Activated T-cell treated with anti-CD3 and anti-CD28 coated beads for 4 hours (primary cell): ENCODE results near the gene IGFALS.

Source experiments
- DNase-seq: peaks from one replicate; pipeline ENCODE4 v3.0.0-alpha.2; 2020

Gene IGFALS

GRCh38 chr16:1788095-1788707, 5.3 kb downstream of the IGFALS start:
- no peak for DNase-seq

- DNase-seq, result no peak
Measured at GRCh38 chr16:1787322-1788094, 6.0 kb downstream of the IGFALS start.

GRCh38 chr16:1787056-1787321, 6.5 kb downstream of the IGFALS start:
- no peak for DNase-seq

- DNase-seq, result no peak
Measured at GRCh38 chr16:1786242-1787055, 7.1 kb downstream of the IGFALS start.

GRCh38 chr16:1785846-1786170, 7.7 kb downstream of the IGFALS start:
- DNase-seq, result no peak

GRCh38 chr16:1784977-1785845, 8.3 kb downstream of the IGFALS start:
- no peak for DNase-seq

GRCh38 chr16:1782408-1783264, 10.9 kb downstream of the IGFALS start, which contains the start of the genes NUBP2 and SPSB3:
Gene NUBP2, plus strand, starts transcription at chr16:1782960. Its CDS starts 61 bp downstream, at chr16:1783021.
Gene SPSB3, minus strand, starts transcription at chr16:1782571. Its CDS starts 1,088 bp downstream, at chr16:1781483.
- peak; percentile 89 for DNase-seq

- no peak for DNase-seq
Measured at GRCh38 chr16:1781758-1782407, 11.6 kb downstream of the IGFALS start.

- no peak for DNase-seq
Measured at GRCh38 chr16:1781254-1781653, 12.3 kb downstream of the IGFALS start.

GRCh38 chr16:1780677-1781072, 12.8 kb downstream of the IGFALS start:
- no peak for DNase-seq

GRCh38 chr16:1779741-1780676, 13.5 kb downstream of the IGFALS start:
- DNase-seq, result no peak

- no peak for DNase-seq
Measured at GRCh38 chr16:1779234-1779701, 14.2 kb downstream of the IGFALS start.

GRCh38 chr16:1778200-1779179, 15.0 kb downstream of the IGFALS start:
- no peak for DNase-seq

- no peak for DNase-seq
Measured at GRCh38 chr16:1777375-1778199, 15.9 kb downstream of the IGFALS start.

GRCh38 chr16:1776991-1777374, 16.5 kb downstream of the IGFALS start:
- DNase-seq, result no peak

GRCh38 chr16:1776672-1776955, 16.9 kb downstream of the IGFALS start:
- no peak for DNase-seq

GRCh38 chr16:1775846-1776671, 17.4 kb downstream of the IGFALS start:
- DNase-seq, result no peak
